GM12892 (cell line): ENCODE results near the gene NFIB.

Experiments used
- POLR2A ChIP-seq: IDR thresholded peaks from 2 replicates; pipeline ENCODE4 v1.6.1; 2011; ENCODE audit warnings: low read depth, low read length, control low read depth
- POLR2AphosphoS5 ChIP-seq: IDR thresholded peaks from 2 replicates; pipeline ENCODE4 v1.6.1; 2011; ENCODE audit warnings: low read depth, low read length, control low read depth
- TAF1 ChIP-seq: IDR thresholded peaks from 2 replicates; pipeline ENCODE4 v1.6.1; 2011; ENCODE audit warnings: low read depth, mild to moderate bottlenecking, control low read depth, low read length, borderline replicate concordance

GRCh38 chr9:14158136-14158813 lies 155.7 kb downstream of the NFIB start:
- TF ChIP-seq POLR2A (no peak), TAF1 (no peak), POLR2AphosphoS5 (no peak)
